Activated T-cell treated with anti-CD3 and anti-CD28 coated beads for 4 hours (primary cell): ENCODE measurements around the gene RASSF4.

Experiments used
- DNase-seq: peaks from one replicate; pipeline ENCODE4 v3.0.0-alpha.2; 2020

RASSF4 gene

DNA sequence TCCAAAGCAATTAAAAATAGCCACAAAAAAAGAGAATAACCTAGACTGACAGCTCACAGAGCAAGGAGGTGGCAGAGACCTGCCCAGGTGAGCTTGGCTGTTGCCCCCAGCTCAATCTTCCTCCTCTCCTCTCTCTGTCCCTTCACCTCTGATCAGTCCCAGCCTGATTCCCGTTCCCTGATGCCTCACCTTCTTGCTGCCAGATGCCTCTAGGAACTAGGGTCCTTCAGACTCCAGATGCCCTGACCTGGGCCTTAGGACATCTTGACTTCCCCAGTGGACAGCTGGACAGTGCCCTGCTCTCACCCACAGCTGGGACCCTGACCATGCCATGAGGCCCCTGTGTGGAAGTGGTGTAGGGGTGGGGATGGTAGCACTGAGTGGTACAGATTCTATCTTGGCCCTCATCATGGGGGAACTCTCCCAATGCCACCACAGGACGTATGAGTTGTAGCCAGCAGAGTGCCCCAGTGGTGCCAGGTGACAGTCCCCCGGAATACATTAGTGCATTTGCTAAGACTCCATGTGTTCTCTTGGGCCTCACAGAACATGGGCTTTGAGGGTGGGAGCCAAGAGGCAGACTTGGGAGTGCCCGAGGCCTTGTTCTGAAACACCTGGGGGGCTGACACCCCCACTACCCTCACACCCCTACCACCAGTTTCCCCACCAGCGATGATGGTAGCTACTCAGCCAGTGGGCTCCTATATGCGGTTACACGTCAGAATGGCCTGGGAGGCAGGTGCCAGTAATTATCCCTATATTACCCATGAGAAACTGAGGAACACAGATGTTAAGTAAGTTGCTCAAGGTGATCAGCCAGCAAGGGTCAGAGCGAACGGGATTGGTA is 17.0 kb downstream of the RASSF4 start:
- DNase-seq: no peak

DNA sequence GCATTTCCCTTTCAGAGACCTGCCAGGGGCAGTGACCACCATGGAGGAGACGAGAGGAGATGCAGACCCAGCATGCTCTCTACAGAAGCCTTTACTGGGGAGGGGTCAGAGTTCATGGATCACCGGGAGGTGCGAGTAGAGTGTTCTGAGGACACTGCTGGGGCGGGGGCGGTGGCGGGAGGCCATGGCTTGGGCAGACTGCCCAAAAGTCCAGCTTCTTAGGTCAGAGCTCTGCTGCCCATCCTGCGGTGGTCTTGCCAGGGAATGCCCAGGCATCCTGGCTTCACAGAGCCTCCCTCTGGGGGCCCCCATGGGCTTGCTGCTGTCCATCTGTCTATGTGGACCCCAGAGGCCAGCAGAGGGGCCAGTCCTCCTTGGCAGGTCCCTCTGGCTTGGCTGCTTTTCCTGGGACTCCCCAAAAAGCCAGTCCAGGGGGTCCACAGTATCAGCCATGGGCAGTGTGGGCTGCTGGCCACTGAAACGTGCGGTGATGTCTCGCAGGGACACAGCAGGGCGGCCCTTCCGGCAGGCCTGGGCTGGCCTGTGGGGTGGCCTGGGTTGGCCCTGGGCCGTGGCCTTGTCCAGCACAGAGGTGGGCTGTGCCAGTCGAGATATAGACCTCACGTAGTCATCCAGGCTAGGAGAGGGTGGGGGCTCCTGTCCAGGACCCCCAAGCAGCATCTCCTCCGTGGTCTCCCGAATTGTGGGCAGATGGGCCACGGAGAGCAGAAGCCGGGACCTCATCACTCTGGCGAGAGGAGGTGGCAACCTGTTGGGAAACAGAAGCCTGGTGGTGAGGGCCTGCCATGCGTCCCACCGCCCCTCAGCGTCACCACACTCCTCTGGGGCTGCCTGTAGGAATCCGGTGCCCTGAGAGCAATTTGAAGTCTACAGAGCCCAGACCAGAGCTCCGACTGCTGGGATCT is 17.9 kb downstream of the RASSF4 start:
- DNase-seq: no peak

DNA sequence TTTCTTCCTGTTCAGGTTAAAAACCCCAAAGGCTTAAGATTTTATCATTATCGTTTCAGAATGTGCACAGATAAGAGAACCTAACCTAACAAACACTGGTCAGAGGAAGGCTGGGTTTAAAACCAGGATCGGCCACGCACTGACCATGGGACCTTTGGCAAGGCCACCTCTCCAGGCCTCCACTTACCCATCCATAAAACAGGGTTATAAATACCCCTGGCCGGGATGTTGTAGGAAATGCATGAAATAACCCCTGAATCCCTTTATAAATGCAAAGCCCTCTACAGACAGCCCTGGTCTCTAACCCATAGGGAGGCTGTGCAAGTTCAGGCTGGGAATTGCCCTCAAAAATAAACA is 18.6 kb downstream of the RASSF4 start:
- no peak for DNase-seq

DNA sequence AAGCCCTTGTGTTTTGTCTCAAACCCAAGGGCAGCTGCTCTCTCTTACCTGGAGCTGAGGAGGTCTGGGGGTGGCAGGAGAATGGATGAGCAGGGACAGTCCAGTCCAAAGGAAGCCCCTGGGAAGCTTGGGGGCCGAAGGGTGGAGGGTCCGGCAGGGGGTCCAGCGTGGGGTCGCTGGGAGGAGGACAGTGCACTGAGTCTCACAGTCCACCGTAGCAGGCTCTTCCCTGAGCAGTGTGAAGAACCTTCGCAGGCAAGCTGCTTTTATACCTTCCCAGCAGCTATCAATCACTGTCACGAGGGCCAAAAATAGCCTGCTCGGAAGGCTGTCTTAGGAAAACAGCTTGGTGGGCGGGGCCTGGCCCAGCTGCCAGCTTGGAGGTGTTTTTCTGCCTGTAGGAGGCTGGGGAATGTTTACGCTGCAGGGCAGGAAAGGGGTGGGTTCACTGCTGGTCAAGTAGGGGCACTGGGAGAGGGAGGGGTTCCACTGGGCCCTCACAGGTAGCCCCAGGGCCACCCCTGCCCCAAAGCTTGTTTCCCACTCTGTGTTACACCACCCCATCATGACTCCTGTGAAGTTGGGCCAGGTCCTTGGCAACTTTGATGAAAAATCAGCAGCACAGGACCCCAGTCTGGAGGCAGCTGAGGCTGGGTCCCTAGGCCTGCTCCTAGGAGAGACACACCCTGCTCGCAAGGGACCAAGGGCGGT is 19.1 kb downstream of the RASSF4 start, which contains the start of gene DEPP1:
Gene DEPP1, minus strand, starts transcription at position 240 of the 711 bp plus-strand sequence. CDS start 779 bp downstream, outside the sequence.
- no peak for DNase-seq

DNA sequence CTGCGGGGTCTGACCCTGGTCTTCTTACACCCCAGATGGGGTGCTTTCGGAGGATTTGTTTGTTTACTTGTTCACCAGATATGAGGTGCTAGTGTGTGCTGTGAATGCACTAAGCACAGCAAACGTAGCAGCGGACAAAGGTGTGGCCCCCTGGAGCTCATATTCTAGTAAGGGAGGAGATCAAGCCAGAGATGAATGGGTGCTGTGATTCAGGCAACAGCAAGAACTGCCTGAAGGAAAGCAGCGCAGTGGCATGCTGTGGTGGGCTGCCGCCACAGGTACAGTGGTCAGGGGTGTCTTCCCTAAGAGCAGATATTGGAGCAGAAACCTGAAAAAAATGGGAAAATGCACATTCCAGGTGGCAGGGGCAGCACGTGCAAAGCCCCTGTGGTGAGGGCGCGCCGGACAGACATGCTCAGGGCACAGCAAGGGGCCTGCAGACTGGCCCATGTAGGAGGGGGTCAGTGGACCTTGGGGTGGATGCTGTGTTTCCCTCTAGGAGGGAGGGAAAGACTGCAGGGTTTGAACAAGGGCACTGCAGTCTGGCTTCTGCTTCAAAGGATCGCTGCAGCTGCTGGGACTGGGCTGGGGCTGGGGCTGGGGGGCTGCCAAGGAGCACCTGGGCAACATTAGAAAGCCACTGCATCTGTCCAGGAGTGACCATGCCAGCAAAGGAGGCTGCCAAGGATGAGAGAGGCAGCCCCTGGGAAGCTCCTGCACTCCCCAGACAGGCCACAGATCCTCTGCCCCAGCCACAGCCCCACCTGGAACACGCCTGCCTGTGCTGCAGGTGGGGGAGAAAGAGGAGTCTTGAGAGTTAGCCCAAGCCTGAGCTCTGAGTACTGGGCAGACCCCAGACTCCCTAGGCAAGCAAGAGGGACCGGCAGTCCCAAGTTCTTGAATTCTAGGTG is 19.9 kb downstream of the RASSF4 start:
- no peak for DNase-seq

DNA sequence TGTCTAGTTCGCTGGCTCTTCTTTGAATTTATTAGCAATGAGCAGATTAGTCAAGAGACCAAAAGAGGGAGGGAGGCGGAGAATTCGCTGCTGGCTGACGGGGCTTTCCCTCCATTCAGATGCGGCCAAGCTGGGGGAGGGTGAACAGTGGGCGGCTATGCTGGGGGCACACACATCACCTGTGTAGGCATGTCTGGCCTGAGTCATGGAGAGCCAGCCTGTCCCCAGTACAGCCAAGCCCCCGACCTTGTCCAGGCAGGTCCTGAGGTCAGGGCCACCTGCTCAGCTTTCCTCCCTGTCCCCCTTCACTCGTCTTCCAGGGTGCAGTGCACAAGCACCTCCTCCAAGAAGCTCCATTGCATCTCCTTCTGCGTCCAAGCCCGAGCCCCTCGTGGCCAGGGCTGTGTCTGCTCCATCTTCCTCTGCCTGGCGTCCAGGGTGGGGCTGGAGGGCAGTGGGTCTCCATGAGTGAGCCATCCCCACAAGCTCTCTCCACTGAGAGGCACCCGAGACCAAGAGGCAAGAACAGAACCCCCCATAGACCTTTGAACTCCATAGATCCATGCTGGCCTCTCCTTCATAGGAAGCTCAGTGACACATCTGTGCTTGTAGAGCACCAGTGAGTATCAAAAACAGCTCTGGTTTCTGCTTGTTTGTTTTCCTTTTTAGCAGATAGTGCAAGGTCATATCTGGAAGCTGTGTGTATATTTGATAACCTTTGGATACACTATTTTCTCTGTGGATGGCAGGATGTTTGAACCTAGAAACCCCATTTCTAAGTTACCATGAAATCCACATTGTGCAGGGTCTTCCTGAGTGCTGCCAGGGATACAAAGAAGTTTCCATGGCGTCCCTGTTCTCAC is 20.9 kb downstream of the RASSF4 start:
- no peak for DNase-seq

DNA sequence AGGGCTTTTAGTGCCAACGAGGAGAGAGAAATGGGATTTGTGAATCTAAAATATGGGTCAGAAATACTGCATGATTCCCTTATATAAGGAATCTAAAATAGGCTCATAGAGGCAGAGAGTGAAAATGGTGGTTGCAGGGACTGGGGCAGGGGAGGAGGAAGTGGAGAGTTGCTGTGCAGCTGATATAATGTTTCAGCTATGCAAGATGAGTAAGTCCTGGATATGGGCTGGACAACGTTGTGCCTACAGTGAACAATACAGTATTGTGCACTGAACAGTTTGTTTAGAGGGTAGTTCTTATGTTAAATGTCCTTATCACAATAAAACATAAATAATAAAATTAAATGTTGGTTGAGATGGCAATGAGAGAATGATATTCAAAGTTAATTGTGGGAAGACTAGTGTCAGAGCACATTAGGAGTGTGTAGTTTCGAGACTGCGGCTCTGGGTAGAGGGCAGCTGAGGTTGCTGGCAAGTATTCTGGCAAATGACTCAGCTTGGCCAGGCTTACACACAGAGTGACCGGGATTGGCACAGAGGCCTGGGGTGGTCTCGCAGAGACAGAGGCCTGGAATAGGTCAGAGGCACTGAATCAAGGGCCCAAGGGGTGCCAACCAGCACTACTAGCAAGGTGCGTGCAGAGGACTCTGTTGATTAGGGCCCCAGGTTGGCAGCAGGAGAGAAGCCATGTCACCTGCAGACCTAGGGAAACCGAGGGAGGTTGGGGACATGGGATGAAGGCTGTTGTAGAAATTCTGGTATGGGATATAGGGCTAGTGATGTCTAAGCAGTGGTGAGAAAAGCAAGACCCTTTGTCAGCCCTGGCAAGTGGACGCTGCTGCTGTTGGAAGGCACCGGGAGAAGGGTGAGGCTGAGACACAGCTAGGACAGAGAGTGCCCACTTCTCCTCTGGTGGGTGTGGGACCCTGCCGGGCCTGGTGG is 21.8 kb downstream of the RASSF4 start:
- no peak for DNase-seq

DNA sequence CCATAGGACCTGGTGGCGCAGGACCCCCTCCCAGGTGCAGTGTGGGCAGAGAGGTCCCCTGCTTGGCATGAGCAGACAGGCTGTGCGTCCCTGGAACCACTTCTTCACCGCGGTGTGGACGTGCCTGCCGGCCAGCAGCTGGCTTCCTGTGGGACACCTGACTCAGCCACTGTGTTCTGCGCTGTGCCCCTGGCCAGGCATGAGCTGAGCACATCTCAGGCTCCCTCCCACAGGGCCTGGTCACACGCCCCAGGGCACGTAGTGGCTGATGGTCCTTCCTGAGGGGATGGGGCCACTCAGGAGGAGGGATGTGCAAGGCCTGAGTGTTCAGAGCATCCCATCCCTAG is 22.5 kb downstream of the RASSF4 start:
- no peak for DNase-seq

DNA sequence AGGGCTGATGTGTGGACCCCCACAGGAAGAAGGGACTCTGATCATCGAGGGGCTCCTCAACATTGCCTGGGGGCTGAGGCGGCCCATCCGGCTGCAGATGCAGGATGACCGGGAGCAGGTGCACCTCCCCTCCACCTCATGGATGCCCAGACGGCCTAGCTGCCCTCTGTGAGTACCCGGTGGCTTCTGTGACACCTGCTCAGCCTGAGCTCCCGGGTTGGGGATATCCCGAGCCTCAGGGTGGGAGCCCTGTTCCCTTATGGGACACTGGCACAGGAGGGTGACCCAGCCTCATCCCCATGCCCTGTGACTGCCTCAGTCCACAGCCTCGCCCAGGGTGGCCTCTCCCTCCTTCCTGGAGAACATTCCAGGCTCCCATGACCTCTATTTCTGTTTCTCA is 22.9 kb downstream of the RASSF4 start:
- no peak for DNase-seq

DNA sequence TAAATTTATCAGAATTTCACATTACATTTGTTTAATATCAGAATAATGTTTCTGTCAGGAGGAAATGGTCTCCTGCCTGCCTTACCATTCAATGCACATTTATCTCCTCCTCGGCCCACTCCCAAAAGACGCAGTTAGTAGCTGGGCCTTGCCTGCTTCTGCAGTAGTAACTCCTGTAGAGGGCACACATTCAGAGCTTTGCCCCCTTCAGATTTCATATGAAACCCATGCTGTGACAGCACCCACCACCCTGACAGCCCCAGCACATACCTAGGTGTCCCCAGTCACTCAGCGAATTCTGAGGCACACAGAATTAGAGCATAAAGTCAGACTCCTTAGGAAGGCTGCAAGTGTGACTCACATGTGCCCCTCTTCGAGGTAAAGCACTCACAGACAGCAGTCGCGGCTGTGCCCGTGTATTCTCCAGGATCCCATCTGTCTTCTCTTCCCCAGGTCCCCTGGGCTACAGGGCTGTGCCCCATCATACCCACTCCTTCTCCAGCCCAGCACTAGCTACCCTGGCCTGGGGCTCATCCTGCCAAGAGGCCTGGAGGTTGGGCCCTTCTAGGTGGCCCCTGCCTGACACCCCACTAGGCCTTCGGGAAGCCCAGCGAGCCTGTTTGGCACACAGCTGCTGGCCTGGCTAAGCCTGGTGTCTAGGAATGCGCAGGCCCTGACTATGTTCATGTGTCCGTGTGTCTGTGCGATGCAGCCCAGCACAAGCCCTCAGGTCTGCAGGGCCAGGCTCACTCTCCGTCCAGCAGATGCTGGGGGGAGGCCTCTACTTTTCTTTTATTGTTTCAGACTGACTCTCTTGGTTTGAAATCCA is 23.7 kb downstream of the RASSF4 start:
- DNase-seq: no peak

DNA sequence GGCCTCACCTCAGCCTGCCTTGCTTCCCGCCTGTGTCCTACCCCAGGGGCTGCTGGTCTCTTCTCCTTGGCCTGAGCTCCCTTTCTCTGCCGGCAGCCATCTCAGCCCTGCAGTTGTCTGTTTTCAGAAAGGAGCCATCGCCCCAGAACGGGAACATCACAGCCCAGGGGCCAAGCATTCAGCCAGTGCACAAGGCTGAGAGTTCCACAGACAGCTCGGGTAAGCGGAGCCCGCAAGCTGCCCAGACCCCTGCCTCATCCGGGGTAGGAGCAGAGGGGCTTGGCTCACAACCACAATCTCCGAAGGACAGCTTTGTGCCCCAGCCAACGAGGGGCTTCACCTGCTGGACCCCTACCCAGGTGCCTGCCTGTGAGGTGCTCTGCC is 24.3 kb downstream of the RASSF4 start:
- no peak for DNase-seq

DNA sequence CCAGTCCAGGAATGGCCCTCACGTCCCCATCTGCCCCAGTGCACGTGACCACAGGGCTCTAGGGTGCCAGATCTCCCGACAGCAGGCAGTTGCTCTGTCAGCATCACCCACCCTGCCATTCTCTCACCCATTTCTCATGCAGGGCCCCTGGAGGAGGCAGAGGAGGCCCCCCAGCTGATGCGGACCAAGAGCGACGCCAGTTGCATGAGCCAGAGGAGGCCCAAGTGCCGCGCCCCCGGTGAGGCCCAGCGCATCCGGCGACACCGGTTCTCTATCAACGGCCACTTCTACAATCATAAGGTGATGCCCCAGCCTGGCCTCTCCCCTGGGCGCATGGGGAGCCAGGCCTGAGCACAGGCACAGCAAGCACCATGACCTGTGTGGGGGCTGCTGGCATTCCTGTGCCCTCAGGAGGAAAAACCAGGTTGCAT is 25.1 kb downstream of the RASSF4 start:
- DNase-seq: no peak

DNA sequence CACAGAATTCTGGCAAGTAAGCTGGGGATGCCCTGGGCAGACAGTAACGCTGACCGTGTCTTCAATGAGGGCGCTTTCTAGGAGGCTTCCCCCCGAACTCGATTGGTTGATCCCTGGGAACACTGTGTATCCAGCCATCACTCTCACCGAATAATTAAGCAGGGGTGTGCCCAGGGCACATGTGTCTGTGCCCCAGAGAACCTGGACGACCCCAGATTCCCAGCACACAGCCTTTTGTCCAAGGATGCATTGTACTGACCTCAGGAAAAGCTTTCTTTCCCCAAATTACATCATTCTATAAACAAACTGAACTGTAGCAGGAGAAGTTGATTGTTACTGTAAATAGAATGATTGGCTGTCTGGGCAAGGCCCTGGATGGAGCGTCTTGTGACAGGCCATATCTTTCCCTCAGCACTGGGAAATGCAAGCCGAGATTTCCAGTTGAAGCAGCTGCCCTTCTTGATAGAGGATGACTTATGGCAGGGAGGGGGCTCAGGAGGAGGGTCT is 25.6 kb downstream of the RASSF4 start:
- no peak for DNase-seq

DNA sequence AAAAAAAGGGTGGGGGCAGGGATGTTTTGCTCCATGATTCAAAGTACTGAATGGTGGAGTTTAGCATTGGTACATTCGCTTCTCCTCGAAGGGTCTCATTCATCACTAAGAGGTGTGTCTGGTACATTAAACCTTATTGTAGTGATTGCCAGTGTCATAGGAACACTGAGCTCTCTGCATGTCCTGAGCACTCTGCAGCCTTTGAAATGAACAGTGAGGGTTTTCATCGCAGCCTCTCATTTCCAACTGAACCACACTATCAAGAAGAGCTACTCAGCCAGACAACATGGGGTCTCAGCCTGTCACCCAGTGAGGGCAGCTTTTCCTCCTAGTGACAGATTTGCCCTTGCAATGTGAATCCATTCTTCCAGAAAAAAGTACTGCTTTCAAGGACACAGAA is 26.6 kb downstream of the RASSF4 start:
- DNase-seq: no peak

DNA sequence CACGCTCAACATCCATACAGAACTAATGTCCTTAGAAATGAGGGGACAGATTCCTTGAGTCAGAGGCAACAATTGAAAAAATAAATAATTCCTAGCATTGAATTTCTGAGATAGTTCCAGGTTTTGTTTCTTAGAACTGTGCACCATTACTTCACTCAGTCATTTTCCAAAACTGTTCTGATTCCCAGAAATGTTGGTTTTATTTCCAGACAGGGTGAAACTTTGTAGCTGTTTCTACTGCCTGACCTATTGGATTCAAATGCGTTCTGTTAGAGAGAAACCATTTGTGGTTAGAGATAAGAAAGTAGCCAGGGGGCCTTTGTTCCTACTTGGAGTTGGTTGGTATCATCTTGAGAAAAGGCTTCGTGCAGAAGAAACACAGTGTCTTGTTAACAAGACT is 27.1 kb downstream of the RASSF4 start:
- no peak for DNase-seq

DNA sequence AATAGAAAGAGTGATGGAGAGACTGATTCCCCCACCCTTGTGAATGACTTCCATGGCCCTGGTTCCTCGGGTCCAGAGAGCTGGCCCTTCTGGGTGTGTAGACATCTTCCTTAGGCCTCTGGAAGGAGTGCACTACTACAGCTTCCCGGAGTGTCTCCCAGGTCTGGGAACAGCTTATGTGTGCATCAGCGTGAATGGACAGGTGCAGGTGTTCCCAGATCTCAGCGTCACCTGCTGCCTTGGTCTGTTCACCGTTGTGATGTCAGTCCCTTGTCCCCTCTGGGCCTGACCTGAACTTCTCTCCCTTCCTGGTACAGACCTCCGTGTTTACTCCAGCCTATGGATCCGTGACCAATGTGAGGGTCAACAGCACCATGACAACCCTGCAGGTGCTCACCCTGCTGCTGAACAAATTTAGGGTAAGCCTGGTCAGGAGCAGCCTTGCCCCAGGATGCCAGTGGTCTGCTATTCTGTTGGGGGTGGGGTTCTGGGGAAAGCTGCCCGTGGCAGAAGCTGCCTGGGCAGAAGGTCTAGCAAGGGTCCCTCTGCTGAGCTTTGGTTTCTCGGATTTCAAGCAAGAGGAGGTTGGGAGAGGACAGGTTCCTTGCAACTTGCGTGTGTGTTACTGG is 29.5 kb downstream of the RASSF4 start:
- no peak for DNase-seq

DNA sequence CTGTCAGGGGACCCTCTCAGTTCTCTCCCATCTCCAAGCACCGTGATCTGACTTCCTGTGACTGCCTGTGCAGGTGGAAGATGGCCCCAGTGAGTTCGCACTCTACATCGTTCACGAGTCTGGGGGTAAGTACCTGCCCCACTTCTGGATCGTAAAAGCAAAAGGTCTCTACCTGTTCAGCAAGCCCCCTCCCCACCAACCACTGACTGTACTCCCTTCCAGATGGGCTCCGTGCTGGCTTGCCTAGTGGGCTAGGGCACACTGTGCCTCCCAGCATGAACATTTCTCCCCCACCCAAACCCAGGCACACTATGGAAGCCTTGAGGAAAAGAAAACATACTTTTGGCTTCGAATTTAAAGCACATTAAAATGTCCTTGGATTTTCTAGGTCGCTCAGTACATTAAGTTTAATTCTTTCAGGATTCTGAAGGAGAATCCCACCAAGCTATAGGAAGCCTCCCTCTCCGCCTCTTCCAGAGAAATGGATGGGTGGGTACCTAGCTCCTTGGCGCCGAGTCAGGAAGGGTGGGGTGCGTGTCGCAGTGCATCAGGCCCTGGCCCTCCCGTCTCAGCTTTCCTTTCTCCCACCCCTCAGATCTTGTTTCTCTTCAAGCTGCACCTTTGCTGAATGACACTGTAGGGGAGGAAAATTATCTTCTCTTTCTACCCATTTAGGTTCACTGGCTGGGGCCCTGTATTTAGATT is 30.1 kb downstream of the RASSF4 start:
- no peak for DNase-seq

DNA sequence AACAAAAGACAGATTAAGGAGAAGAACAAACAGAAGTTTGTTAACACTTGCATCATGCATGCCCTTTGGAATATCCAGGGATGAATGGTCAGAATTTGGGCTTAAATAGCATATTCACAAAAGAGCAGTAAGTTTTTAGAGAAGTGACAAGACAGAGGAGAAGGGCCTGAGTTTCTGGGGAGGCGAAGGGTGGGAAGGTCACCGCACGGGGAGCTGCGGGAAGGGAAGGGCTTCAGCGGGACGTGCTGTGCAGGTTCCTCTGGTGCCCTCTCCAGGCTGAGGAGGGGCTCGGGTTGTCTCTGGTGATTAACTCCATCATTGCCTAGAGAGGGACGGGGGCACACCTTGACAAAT is 30.7 kb downstream of the RASSF4 start:
- no peak for DNase-seq
